Erythroblast (primary cell): ENCODE results near the gene TMPRSS2.

ENCODE experiments used
- GATA1 ChIP-seq: IDR thresholded peaks from 2 replicates; pipeline ENCODE4 v1.6.1; 2011; ENCODE audit warnings: low read depth, mild to moderate bottlenecking, control low read depth, low read length, moderate library complexity
- POLR2A ChIP-seq: IDR thresholded peaks from 2 replicates; pipeline ENCODE4 v1.6.1; 2011; ENCODE audit warnings: mild to moderate bottlenecking, low read length

DNA sequence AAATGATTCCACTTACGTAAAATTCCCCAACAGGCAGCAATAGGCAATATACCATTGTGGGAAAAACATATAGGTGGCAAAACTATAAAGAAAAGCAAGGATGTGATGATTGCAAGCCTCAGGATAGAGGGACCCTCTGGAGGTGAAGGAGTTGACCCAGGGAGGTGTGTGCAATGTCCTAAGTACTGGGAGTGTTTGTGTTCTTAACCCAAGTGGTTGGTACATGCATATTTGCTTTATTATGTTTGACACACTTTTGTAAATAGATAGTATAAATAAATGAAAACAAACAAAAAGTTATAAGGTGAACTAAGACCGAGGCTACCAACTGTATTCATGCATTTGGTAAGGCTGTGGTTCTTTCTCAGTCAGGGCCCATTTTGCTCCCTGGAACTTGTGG lies 74.4 kb downstream of the TMPRSS2 start:
- TF ChIP-seq POLR2A (no peak), GATA1 (no peak)
